PFSK-1 (cell line): ENCODE results near the gene BICRA. TPM values are rescaled to one million over a fixed set of nuclear protein-coding genes. Genes with fewer than 3 reads are reported as not detected.
A peak's percentile ranks its signal among the peaks of the same experiment; 100 is the strongest.

Experiments
- FOXP2 ChIP-seq: optimal IDR thresholded peaks from 2 replicates; pipeline ENCODE3; 2011; ENCODE audit warnings: borderline replicate concordance, control low read depth, inconsistent platforms; ENCODE audit not compliant: insufficient read depth; ENCODE audit errors: extremely low read length, extremely low read depth
- POLR2AphosphoS5 ChIP-seq: IDR thresholded peaks from 2 replicates; pipeline ENCODE4 v1.6.1; 2012; ENCODE audit warnings: low read depth, mild to moderate bottlenecking, control low read depth, low read length, moderate library complexity
- SIN3A ChIP-seq: IDR thresholded peaks from 2 replicates; pipeline ENCODE4 v1.6.1; 2012; ENCODE audit warnings: mild to moderate bottlenecking, low read length, moderate library complexity, borderline replicate concordance; ENCODE audit not compliant: insufficient read depth
- TAF1 ChIP-seq: IDR thresholded peaks from 2 replicates; pipeline ENCODE4 v1.6.1; 2012; ENCODE audit warnings: low read length, control low read depth, borderline replicate concordance; ENCODE audit not compliant: insufficient read depth
- polyA plus RNA-seq: library from polyadenylated mRNA; unstranded; fragments of >200 nt; gene quantifications from one replicate; pipeline ENCODE4 v1.2.1, GENCODE V29; 2012; ENCODE audit warnings: low read depth, missing spikeins; ENCODE audit not compliant: insufficient read length
- TF ChIP-seq, protein P1 (sequence below), 2 experiments: IDR thresholded peaks; 2 replicates each; pipeline versions ENCODE4 v1.6.1 to v1.8.0; 2011 to 2012; ENCODE audit warnings: low read depth in 2 of 2, low read length in 2 of 2, control low read depth in 1 of 2, inconsistent platforms in 1 of 2, mild to moderate bottlenecking in 1 of 2, moderate library complexity in 1 of 2; ENCODE audit not compliant: insufficient read depth in 1 of 2

Gene BICRA
- polyA plus RNA-seq: 8.4 TPM

GRCh38 chr19:47608969-47609905 lies at the start of gene BICRA:
TSS of gene BICRA (plus strand) at chr19:47609134. CDS start at chr19:47673575, 64,441 bp downstream.
- TF ChIP-seq TAF1 (peak; percentile 49; the same call in 1 of the 2 replicates), FOXP2 (no peak), SIN3A (0 out of 2 replicates have a peak, but pooled peaks have one; percentile 28), POLR2AphosphoS5 (no peak; the same call in 1 of the 2 replicates)
- TF ChIP-seq, protein P1, sequence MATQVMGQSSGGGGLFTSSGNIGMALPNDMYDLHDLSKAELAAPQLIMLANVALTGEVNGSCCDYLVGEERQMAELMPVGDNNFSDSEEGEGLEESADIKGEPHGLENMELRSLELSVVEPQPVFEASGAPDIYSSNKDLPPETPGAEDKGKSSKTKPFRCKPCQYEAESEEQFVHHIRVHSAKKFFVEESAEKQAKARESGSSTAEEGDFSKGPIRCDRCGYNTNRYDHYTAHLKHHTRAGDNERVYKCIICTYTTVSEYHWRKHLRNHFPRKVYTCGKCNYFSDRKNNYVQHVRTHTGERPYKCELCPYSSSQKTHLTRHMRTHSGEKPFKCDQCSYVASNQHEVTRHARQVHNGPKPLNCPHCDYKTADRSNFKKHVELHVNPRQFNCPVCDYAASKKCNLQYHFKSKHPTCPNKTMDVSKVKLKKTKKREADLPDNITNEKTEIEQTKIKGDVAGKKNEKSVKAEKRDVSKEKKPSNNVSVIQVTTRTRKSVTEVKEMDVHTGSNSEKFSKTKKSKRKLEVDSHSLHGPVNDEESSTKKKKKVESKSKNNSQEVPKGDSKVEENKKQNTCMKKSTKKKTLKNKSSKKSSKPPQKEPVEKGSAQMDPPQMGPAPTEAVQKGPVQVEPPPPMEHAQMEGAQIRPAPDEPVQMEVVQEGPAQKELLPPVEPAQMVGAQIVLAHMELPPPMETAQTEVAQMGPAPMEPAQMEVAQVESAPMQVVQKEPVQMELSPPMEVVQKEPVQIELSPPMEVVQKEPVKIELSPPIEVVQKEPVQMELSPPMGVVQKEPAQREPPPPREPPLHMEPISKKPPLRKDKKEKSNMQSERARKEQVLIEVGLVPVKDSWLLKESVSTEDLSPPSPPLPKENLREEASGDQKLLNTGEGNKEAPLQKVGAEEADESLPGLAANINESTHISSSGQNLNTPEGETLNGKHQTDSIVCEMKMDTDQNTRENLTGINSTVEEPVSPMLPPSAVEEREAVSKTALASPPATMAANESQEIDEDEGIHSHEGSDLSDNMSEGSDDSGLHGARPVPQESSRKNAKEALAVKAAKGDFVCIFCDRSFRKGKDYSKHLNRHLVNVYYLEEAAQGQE (IDR thresholded peaks at IDR 0.05; ENCODE audit: insufficient read depth in 1 of 2, low read depth in 2 of 2, low read length in 2 of 2): no peak

DNA sequence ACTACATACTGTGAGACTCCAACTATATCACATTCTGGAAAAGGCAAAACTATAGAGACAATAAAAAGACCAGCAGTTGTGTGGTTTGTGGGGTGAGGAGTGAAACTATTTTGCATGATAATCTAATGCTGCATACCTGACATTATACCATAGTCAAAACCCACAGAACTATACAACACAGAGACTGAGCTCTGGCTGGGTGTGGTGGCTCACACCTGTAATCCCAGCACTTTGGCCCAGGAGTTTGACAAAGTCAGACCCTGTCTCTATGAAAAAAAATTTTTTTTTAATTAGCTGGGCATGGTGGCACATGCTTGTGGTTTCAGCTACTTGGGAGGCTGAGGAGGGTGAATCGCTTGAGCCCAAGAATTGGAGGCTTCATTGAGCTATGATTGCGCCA lies 47.9 kb upstream of the BICRA start:
- TF ChIP-seq, protein P1 (IDR thresholded peaks at IDR 0.05; ENCODE audit: insufficient read depth in 1 of 2, low read depth in 2 of 2, low read length in 2 of 2): no peak
- TF ChIP-seq SIN3A (no peak), TAF1 (no peak), FOXP2 (no peak), POLR2AphosphoS5 (no peak)

DNA sequence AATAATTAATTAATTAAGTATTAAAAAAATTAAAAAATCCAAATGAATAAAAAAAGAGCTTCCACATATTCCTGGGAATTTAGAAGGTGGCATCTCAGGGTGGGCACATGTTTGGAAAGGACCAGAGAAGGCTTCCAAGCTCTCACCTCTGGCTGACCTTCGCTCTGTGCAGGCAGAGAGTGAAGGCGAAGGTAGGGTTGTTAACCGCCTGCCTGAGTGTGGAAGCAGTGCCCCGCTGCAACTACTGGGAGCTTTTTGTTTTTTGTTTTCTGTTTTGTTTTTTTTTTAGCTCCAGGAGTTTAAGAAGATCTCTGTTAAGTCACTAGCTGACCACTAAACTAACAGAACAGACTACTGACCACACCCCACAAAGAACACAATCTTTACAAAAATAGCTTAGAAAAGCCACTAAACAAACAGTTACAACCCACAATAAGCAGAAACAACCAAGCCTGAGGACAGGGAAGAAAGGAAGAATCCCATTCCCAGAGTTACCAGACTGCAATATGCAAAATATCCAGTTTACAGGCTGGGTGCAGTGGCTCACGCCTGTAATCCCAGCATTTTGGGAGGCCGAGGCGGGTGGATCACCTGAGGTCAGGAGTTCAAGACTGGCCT lies 47.4 kb upstream of the BICRA start:
- TF ChIP-seq POLR2AphosphoS5: no peak
- TF ChIP-seq, protein P1 (IDR thresholded peaks at IDR 0.05; ENCODE audit: insufficient read depth in 1 of 2, low read depth in 2 of 2, low read length in 2 of 2): no peak
- no peak for TF ChIP-seq TAF1

DNA sequence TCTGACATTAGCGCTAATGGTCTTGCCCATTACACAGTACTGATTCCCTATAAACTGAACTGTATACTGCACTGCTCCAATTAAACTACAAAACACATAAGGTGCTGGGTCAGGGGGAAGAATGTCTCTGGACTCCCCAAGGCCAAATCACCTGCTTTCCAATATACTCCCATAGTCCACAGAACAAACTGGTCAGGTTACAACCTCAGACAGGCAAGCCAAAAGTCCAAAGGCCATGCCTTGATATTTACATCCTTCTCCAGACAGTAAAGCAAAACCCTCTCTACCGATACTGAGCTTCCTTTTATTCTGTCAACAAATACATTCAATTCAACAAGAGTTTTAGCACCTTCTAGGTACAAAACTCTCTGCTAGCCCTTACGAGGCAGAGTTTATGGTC lies 44.9 kb upstream of the BICRA start:
- TF ChIP-seq, protein P1 (IDR thresholded peaks at IDR 0.05; ENCODE audit: insufficient read depth in 1 of 2, low read depth in 2 of 2, low read length in 2 of 2): no peak
- TF ChIP-seq FOXP2 (no peak), SIN3A (no peak), POLR2AphosphoS5 (no peak), TAF1 (no peak)
